Activated CD8-positive, alpha-beta memory T cell treated with anti-CD3 and anti-CD28 coated beads, Interleukin-2, amount 50 U/mL, for 24 hours (primary cell): Measurements from ENCODE around the gene TRIM39.
"Not testable (repeated sequence)": the region's sequence is repeated elsewhere in the genome, so short reads cannot be mapped to it uniquely, and the experiment has no call there.

Source experiments
- DNase-seq: peaks from one replicate; pipeline ENCODE4 v3.0.0-alpha.2; 2020; ENCODE audit errors: extremely low read depth

TRIM39 gene

DNA sequence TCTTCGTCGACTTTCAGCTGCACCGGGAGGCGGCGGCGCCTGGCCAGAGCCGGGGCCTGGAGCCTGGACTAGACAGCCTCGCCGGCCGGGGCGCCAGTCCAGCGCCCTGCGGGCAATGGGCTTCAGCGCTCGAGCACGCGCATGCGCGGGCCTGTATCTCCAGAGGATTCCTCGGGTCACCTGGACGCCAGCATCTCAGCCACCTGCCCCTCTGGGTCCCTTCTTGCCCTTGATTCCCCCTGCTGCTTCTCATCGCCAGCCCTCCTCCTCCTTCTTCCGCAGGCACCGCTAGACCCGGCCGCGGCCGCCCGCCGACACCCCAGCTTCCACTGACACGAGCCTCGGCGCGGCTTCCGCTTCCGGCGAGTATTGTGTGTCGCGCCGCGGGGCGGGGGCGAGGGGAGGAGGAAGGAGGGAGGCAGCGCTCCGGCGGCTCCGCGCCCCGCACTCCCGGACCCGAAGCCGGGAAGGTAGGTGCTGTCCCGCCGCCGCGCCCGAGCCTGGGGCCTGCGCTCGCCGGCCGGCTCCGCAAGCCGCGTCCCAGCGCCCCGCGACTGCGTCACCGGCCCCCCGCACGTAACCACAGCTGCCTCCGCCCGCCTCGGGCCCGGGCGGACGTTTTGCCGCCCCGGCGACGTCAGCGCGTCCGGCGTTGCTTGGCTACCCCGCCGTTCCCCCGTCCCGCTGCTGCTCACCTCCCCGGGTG is at the start of gene TRIM39:
TRIM39 (plus strand) TSS at position 402 of the 706 bp plus-strand sequence. CDS start 2,391 bp downstream, outside the sequence.
- peak; percentile 61 for DNase-seq

- DNase-seq: not testable (repeated sequence)
These were observed 45.7 kb upstream of the TRIM39 start for GRCh38 chr6:30280988-30281387.

GRCh38 chr6:30282522-30282921 is 44.2 kb upstream of the TRIM39 start:
- DNase-seq: no peak

GRCh38 chr6:30283761-30284160 is 43.0 kb upstream of the TRIM39 start:
- DNase-seq: no peak

- no peak for DNase-seq
These were observed 39.6 kb upstream of the TRIM39 start for GRCh38 chr6:30287139-30287538.

DNA sequence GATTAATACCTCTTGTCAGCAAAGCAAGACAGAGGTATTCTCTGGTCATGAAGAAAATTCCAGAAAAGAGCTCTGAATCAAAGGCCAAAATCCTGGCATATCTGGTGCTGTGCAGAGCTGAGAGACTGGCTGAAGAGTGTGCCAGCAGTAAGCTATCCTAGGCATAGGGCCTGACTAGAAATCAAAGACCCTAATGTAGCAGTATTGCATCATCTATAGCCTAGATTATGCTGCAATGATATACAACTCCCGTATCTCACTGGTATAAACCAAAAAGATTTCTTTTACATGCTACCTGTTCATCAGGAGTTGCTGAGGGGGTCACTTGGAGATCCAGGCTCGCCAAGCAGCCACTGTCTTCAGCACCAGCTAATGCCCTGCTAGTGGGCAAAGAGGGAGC is 30.9 kb upstream of the TRIM39 start:
- no peak for DNase-seq

GRCh38 chr6:30304002-30304401 is 22.7 kb upstream of the TRIM39 start:
- no peak for DNase-seq

- DNase-seq: no peak
These were observed 15.6 kb upstream of the TRIM39 start for GRCh38 chr6:30311101-30311500.

DNA sequence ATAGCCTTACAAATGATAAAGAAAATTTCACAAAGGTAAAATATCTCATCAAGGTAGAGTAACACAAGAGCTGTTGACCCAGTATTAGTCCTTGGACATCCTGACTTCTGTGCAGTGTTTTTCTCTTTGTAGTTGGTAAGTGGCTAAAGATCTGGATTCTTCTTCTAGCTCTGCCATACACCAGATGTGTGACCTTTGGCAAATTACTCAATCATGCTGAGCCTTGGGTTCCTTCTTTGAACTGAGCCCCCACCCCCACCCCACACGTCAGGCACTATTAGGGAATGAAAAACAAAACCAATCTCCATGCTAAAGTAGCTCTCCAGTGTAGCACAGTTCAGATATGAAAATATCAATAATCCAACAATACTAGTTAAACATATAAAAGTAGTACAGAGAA is 15.1 kb upstream of the TRIM39 start:
- DNase-seq: no peak

- DNase-seq: no peak
These were observed 14.5 kb upstream of the TRIM39 start for GRCh38 chr6:30312266-30312665.

DNA sequence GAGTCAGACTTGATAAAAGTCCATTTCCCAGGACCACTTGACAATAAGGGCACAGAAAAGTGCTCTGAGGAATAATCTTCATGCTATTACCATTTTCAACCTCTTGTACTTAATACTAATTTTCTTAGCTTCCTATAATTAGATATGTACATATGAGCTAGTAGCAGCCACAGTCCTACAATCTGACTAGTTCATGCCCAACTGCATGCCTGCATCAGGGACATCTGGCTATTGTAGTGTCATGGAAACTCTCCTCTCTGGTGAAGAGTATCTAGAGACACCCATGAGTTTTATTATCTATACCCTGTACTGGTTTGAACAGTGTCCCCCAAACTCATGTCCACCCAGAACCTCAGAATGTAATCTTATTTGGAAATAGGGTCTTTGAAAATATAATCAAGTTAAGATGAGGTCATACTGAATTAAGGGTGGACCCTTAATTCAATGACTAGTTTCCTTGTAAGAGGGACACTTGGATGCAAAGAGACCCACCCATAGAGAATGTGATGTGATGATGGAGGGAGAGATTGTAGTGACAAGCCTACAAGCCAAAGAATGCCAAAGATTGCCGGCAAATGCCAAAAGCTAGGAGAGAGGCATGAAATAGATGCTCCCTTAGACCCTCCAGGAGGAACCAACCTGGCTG is 13.9 kb upstream of the TRIM39 start:
- DNase-seq: no peak

GRCh38 chr6:30315156-30315555 is 11.6 kb upstream of the TRIM39 start:
- no peak for DNase-seq

DNA sequence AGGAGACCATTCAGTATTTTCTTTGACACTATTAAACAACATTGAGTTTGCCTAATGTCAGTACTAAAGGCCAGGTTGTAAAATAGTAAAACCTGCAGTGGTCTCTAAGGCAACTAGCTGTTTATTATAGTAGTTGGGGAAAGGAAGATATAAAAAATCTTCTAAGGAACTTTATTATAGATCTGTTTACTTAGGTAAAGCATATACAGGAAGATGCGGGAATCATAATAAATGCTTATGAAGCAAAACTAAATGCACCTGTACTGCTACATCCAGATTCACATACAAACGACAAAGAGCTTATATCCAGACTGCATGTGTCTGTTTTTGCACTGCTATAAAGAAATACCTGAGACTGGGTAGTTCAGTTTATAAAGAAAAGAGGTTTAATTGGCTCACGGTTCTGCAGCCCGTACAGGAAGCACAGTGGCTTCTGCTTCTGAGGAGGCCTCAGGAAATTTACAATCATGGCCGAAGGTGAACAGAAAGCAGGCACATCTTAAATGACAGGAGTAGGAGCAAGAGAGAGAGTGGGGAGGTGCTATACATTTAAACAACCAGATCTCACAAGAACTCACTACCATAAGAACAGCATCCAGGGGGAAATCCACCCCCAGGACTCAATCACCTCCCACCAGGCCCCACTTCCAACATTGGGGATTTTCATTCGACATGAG is 8.7 kb upstream of the TRIM39 start:
- no peak for DNase-seq

GRCh38 chr6:30319146-30319835 is 7.4 kb upstream of the TRIM39 start:
- no peak for DNase-seq

- no peak for DNase-seq
These were observed 4.9 kb upstream of the TRIM39 start for GRCh38 chr6:30321692-30322388.

DNA sequence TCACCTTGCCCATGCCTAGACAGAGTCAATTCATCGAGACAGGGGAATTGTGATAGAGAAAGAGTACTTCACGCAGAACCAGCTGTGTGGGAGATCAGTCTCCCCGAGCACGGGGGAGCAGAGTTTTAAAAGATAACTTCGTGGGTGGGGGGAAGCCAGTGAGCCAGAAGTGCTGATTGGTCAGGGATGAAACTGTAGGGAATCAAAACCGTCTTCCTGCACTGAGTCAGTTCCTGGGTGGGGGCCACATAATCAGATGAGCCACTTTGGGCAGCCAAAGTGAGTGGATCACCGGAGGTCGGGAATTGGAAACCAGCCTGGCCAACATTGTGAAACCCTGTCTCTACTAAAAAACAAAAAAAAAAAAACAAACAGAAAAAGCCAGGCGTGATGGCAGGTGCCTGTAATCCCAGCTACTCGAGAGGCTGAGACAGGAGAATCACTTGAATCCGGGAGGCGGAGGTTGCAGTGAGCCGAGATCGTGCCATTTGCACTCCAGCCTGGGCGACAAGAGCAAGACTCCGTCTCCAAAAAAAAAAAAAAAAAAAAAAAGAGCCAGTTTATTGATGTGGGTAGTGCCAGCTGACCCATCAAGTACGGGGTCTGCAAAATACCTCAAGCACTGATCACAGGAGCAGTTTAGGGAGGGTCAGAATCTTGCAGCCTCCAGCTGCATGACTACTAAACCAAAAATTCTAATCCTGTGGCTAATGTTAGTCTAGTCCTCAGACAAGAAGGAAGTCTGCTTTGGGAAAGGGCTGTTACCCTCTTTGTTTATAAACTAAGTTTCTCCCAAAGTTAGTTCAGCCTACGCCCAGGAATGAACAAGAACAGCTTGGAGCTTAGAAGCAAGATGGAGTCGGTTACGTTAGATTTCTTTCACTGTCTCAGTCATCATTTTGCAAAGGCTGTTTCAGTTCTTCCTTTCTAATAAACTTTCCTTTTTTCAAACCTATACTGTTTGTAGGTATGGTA is 3.9 kb upstream of the TRIM39 start:
- no peak for DNase-seq

DNA sequence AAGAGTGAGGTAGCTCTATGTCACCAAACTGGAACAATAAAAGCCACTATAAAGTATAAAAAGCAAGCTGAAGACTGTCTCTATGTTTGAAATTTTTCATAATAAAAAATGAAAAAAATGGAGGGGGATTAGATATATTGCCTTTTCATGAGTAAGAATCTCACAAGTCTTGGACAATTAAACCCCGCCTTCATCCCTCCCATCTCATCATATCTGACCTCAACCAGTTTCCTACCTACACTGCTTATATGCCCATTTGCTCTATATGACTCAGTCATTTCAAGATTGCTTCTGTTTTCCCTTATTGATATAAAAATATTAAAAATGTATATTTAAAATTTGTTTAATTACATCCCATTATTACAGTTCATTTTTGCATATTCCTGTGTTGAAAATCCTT is 2.9 kb upstream of the TRIM39 start:
- DNase-seq: no peak

DNA sequence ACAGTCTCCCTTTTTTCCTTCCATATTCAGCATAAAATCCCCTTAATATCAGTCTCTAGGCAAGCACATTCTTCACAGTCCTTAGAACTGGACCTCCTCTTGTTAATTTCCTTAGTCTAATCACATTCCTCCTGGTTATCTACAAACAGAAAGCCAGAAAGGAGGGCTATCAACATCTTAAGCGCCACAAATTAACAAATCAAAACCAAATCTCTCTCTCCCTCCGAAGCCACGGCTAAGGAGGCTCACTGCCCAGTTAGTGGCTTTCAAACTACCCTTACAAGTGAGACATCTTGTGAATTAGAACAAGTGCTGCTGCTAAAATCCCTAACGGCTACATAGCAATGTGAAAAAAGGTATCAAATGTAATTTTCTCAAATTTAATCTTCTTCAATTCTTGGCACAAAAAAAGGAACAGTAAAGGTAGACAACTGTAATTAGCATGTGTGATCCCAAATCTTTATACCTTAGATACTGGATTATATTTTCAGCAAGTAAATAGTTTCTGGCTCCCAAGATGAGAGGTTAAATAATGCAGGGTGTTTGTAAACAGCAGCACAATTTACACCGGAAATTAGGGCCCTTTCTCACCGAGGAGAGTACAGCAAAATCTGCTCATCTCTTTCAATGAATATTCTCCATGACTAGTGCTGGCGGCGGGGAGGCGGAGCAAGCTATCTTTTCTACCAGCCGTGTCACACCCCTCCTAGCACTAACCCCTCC is 1.4 kb upstream of the TRIM39 start:
- no peak for DNase-seq

GRCh38 chr6:30325873-30326525 is 728 bp upstream of the TRIM39 start:
- peak; percentile 79 for DNase-seq
